ENCODE measurements around the gene TAS2R13.

The TAS2R13 gene, protein sequence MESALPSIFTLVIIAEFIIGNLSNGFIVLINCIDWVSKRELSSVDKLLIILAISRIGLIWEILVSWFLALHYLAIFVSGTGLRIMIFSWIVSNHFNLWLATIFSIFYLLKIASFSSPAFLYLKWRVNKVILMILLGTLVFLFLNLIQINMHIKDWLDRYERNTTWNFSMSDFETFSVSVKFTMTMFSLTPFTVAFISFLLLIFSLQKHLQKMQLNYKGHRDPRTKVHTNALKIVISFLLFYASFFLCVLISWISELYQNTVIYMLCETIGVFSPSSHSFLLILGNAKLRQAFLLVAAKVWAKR

DNA sequence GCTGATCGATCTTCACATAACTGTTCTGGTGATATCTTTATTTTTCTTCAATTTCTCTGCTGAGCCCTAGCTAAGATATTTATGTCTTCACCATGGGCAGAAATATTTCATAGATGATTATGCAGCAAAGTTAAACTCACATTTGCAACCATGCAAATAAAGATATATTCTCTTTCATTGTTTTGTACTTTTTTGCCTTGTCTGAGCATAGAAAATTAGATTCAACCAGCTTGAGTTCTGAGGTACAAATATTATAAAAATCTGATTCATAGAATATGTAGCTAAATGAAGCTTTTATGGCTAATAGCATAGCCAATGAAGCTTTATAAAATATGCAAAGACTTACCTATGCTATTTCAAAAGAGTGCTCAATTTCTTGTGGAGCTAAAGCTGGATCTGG lies at the start of gene TAS2R13:
TSS of gene TAS2R13 (minus strand) at position 101 of the 400 bp plus-strand sequence. CDS start 264 bp downstream, outside the sequence.
- Mint-ChIP-seq H3K27ac (no peak within 1 kb of the TSS), H3K4me3 (no peak within 1 kb of the TSS), H3K27me3 (no peaks in the 10 kb centered on the region), H3K36me3 (peaks cover 36% of the 10 kb centered on the region), H3K4me1 (ENCODE audit: low read depth) (no peaks in the 10 kb centered on the region), H3K9me3 (ENCODE audit: low read depth) (peaks cover 12% of the 10 kb centered on the region)

DNA sequence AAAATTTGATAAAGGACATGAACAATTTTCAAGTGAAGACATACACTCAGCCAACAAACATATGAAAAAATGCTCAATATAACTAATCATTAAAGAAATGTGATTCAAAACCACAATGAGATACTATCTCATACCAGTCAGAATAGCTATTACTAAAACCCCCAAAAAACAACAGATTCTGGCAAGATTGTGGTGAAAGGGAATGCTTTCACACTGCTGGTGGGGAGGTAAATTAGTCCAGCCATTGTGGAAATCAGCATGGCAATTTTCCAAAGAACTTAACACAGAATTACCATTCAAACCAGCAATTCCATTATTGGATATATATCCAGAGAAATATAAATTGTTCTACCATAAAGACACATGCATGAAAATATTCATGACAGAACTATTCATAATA lies 48.4 kb upstream of the TAS2R13 start:
- peaks cover 13% of the 10 kb centered on the region for H3K9me3 Mint-ChIP-seq (ENCODE audit: low read depth)
- H3K27me3 Mint-ChIP-seq = no peaks in the 10 kb centered on the region
- H3K4me3 Mint-ChIP-seq = no peak overlapping the region
- no peak overlapping the region for H3K27ac Mint-ChIP-seq
- H3K36me3 Mint-ChIP-seq = peaks cover 43% of the 10 kb centered on the region
- H3K4me1 Mint-ChIP-seq (ENCODE audit: low read depth) = peaks cover 53% of the 10 kb centered on the region

DNA sequence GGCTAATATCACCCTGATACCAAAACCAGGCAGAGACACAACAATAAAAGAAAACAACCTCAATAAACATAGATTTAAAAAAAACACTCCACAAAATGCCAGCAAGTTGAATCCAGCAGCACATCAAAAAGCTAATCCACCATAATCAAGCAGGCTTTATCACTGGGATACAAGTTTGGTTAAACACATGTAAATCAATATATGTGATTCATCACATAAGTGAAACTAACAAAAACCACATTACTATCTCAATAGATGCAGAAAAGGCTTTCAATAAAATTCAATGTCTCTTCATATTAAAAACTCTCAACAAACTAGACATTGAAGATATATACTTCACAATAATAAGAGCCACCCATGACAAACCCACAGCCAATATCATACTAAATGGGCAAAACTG lies 46.7 kb upstream of the TAS2R13 start:
- Mint-ChIP-seq H3K4me1 (ENCODE audit: low read depth) (peaks cover 42% of the 10 kb centered on the region), H3K27ac (no peak overlapping the region), H3K9me3 (ENCODE audit: low read depth) (peaks cover 13% of the 10 kb centered on the region), H3K4me3 (no peak overlapping the region), H3K27me3 (no peaks in the 10 kb centered on the region), H3K36me3 (peaks cover 44% of the 10 kb centered on the region)

DNA sequence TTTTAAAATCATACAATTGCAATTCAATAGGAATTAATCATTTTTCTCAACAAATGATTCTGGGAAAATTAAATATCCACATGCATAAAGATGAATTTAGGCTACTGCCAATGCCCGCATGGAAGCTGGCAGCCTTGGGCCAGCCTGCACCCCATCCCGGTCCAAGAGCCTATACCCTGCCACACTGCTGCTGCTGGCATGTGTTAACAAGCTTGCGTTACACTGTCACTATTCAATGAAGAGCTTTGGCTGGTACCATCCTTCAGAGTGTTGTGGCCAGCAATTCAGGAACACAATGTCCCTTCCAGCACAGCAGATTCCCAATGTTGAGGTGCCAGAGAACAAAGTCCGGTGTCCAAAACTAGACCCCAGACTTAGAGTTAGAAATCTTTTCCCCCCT lies 43.3 kb upstream of the TAS2R13 start:
- Mint-ChIP-seq H3K36me3 (peaks cover 52% of the 10 kb centered on the region), H3K27me3 (no peaks in the 10 kb centered on the region), H3K4me1 (ENCODE audit: low read depth) (peaks cover 24% of the 10 kb centered on the region), H3K4me3 (no peak overlapping the region), H3K27ac (no peak overlapping the region), H3K9me3 (ENCODE audit: low read depth) (peaks cover 18% of the 10 kb centered on the region)

DNA sequence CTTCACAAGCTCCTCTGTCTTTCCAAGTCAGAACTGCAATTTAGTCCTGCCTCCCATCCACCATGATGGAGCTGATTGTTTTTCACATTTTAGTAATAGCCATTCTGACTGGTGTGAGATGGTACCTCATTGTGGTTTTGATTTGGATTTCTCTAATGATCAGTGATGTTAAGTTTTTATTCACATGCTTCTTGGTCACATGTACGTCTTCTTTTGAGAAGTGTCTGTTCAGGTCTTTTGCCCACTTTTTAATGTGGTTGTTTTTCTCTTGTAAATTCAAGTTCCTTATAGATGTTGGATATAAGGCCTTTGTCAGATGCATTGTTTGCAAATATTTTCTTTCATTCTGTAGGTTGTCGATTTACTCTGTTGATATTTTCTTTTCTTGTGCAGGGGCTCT lies 33.8 kb upstream of the TAS2R13 start:
- Mint-ChIP-seq H3K4me1 (ENCODE audit: low read depth) (peaks cover 3% of the 10 kb centered on the region), H3K36me3 (peaks cover 21% of the 10 kb centered on the region), H3K27ac (no peak overlapping the region), H3K9me3 (ENCODE audit: low read depth) (peaks cover 3% of the 10 kb centered on the region), H3K27me3 (no peaks in the 10 kb centered on the region), H3K4me3 (no peak overlapping the region)

DNA sequence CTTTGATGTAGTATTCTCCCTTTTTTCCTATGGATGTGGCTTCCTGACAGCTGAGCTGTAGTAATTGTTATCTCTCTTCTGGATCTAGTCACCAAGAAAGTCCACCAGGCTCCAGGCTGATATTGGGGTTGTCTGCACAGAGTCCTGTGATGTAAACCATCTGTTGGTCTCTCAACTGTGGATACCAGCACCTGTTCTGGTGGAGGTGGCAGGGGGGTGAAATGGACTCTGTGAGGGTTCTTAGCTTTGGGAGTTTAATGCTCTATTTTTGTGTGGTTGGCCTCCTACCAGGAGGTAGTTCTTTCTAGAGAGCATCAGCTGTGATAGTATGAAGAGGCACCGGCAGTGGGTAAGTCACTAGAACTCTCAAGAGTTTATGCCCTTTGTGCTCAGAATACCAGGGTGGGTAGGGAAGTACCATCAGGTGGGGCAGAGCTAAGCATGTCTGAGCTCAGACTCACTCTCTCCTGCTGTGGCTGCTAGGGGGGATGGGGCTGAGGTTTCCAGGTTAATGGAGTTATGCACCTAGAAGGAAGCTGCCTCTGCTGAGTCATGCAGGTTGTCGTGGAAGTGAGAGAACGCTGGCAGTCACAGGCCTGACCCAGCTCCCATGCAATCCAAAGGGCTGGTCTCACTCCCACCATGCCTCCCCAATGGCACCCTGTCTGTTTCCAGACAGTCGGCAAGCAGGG lies 32.7 kb upstream of the TAS2R13 start:
- no peaks in the 10 kb centered on the region for H3K27me3 Mint-ChIP-seq
- peaks cover 3% of the 10 kb centered on the region for H3K4me1 Mint-ChIP-seq (ENCODE audit: low read depth)
- peaks cover 15% of the 10 kb centered on the region for H3K36me3 Mint-ChIP-seq
- H3K9me3 Mint-ChIP-seq (ENCODE audit: low read depth) = peaks cover 3% of the 10 kb centered on the region
- no peak overlapping the region for H3K4me3 Mint-ChIP-seq
- no peak overlapping the region for H3K27ac Mint-ChIP-seq

DNA sequence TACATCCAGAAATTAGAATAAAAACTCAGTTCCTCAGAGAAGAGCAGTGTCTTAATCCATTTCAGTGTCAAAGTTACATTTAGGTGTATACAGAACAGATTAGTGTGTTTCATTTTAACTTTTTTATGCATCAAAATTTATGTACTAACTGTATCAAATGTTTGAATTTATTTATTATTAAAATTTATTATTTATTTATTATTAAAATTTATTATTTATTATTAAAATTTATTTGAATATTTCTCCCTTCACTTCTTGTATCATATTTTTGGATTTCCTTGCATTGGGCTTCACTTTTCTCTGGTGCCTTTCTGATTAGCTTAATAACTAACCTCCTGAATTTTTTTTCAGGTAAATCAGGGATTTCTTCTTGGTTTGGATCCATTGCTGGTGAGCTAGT lies 32.0 kb upstream of the TAS2R13 start:
- H3K9me3 Mint-ChIP-seq (ENCODE audit: low read depth) = no peaks in the 10 kb centered on the region
- H3K27me3 Mint-ChIP-seq = no peaks in the 10 kb centered on the region
- H3K4me1 Mint-ChIP-seq (ENCODE audit: low read depth) = peaks cover 3% of the 10 kb centered on the region
- H3K27ac Mint-ChIP-seq = no peak overlapping the region
- peaks cover 15% of the 10 kb centered on the region for H3K36me3 Mint-ChIP-seq
- H3K4me3 Mint-ChIP-seq = no peak overlapping the region

DNA sequence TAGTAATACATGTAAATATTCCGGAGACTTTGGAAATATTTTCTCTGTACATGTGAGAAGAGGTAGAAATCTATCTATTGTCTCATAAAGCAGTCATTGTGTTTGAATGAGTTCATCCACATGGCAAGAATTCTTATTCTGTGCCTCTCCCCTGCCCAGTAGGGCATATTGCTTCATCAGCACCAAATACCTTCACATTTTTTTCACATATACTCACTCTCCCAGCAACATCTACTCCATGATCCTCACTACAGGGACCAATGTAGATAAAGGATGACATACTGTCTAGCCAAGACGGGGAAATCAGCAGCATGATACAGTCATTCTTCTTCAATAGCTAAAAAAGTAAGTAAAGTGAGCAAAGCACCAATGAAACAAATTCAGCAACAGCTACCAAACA lies 31.0 kb upstream of the TAS2R13 start:
- H3K9me3 Mint-ChIP-seq (ENCODE audit: low read depth) = no peaks in the 10 kb centered on the region
- H3K27ac Mint-ChIP-seq = no peak overlapping the region
- H3K36me3 Mint-ChIP-seq = peaks cover 15% of the 10 kb centered on the region
- H3K27me3 Mint-ChIP-seq = no peaks in the 10 kb centered on the region
- H3K4me1 Mint-ChIP-seq (ENCODE audit: low read depth) = peaks cover 3% of the 10 kb centered on the region
- H3K4me3 Mint-ChIP-seq = no peak overlapping the region

DNA sequence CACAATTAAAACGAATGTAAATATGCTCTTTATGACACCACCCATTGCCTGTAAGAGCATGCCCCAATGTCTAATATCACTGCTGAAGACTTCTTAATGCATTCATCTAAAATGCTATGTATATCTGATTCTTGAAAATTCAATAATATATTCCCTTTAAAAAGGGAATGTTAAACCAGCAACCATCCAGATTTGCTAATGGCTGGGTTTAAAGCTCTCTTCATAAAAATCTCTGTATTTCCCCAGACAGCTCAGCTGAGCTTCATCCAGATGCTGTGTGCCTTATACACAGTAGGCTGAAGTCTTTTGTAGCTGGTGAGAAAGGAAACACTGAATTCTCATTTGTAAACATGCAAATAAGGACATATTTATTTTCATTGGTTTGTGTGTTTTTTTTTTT lies 29.8 kb upstream of the TAS2R13 start, which contains the start of gene TAS2R14:
TSS of gene TAS2R14 (minus strand) at position 101 of the 400 bp plus-strand sequence. CDS start at position 45, 56 bp downstream.
- H3K9me3 Mint-ChIP-seq (ENCODE audit: low read depth) = no peaks in the 10 kb centered on the region
- H3K36me3 Mint-ChIP-seq = peaks cover 11% of the 10 kb centered on the region
- H3K27me3 Mint-ChIP-seq = no peaks in the 10 kb centered on the region
- peaks cover 3% of the 10 kb centered on the region for H3K4me1 Mint-ChIP-seq (ENCODE audit: low read depth)
- no peak within 1 kb of the TSS for H3K27ac Mint-ChIP-seq
- H3K4me3 Mint-ChIP-seq = no peak within 1 kb of the TSS

DNA sequence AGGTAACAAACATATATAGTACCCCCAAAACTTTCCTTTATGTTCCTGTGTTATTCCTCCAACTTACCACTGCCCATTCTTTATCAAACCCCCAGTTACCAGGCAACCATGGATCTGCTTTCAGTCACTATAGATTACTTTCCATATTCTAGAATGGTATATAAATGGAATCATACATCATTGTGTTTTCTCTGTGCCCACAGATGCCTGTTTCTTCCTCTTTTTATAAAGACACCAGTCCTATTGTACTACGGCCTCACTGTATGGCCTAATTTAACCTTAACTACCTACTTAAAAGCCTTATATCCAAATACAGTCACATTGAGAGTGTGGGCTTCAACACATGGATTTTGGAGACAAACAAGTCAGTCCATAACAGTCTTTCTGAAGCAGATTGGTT lies 27.1 kb upstream of the TAS2R13 start:
- no peak overlapping the region for H3K4me3 Mint-ChIP-seq

DNA sequence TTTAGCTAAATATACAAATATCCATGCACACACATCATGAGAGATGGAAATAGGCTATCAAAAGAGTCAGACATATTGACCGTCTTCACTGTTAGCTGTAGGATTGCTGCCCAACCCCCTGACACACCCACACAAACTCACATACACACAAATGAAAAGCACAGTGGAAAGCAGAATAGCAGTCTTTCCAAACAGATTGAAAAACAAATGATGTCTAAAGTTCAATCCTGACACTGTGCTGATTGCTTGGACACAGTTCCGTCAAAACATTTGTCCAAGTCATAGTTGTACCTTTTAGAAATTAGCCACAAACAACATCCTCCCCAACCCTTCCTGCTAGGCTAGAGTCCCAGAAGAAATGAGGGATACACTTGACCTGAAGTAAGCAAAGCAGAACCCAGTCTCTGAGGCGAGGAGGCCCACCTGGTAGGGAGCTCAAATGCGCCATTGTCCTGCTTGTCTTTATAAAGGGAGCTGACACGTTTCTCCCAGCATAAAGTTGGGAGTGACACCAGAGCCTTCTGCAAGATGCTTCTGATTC lies 19.5 kb upstream of the TAS2R13 start, which contains the start of gene PRH2:
TSS of gene PRH2 (plus strand) at position 491 of the 541 bp plus-strand sequence. CDS start at position 529, 38 bp downstream.
- Mint-ChIP-seq H3K27ac (no peak within 1 kb of the TSS), H3K9me3 (ENCODE audit: low read depth) (no peaks in the 10 kb centered on the region), H3K4me3 (no peak within 1 kb of the TSS), H3K4me1 (ENCODE audit: low read depth) (no peaks in the 10 kb centered on the region), H3K36me3 (peaks cover 16% of the 10 kb centered on the region), H3K27me3 (no peaks in the 10 kb centered on the region)

More for the DNA sequence above, 27.1 kb upstream of the TAS2R13 start:
- Mint-ChIP-seq H3K27me3 (no peaks in the 10 kb centered on the region), H3K36me3 (peaks cover 11% of the 10 kb centered on the region), H3K27ac (no peak overlapping the region), H3K4me1 (ENCODE audit: low read depth) (no peaks in the 10 kb centered on the region), H3K9me3 (ENCODE audit: low read depth) (no peaks in the 10 kb centered on the region)

DNA sequence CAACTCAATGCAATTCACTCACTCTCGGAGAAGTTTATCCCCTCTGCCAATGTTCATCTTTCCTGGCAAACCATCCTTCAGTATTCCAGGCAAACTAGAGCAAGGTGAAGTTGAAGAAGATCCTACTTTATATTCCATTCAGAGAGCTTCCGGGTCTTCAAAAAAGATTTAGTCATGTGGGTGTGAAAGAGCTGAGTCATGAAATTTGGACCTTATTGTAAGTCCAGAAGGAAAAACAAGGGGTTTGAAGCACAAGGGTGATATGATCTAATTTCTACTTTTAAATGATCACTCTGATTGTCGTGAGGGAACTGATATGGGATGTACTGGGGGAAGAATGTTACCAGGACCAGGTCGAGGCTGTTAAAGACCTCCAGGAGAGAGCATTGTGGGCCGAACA lies 16.9 kb upstream of the TAS2R13 start:
- Mint-ChIP-seq H3K4me3 (no peak overlapping the region), H3K36me3 (peaks cover 14% of the 10 kb centered on the region), H3K27ac (no peak overlapping the region), H3K4me1 (ENCODE audit: low read depth) (no peaks in the 10 kb centered on the region), H3K9me3 (ENCODE audit: low read depth) (no peaks in the 10 kb centered on the region), H3K27me3 (no peaks in the 10 kb centered on the region)

DNA sequence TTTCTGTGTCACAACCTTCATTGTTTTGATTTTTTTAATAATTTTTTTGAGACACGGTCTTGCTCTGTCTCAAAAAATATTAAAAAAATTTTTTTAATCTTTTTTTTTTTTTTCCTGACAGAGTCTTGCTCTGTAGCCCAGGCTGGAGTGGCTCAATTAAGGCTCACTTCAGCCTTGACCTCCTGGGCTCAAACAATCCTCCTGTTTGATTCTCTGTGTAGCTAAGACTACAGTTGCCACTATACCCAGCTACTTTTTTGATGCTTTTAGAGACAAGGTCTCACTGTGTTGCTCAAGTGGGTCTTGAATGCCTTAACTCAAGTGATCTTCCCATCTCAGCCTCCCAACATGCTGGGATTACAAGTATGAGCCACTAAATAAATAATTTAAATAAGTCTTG lies 10.4 kb upstream of the TAS2R13 start:
- H3K36me3 Mint-ChIP-seq = peaks cover 11% of the 10 kb centered on the region
- H3K27me3 Mint-ChIP-seq = no peaks in the 10 kb centered on the region
- H3K4me1 Mint-ChIP-seq (ENCODE audit: low read depth) = no peaks in the 10 kb centered on the region
- no peak overlapping the region for H3K4me3 Mint-ChIP-seq
- H3K9me3 Mint-ChIP-seq (ENCODE audit: low read depth) = no peaks in the 10 kb centered on the region
- H3K27ac Mint-ChIP-seq = no peak overlapping the region

DNA sequence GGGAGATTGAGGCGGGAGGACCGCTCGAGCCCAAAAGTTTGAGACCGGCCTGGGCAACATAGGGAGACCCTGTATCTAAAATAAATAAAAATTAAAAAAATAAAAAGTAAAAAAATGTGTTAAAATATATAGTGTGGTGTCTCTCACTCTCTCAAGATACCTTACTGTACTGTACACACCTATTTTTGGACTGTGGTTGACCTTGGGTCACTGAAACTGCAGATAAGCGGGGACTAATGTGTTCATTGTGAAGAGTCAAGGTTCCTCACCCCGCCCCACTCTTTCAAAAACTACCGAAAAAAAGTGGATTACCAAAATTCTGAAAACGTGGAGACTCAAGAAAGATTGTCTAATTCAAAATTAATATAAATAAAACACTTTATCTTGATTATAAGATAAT lies 1.0 kb upstream of the TAS2R13 start:
- Mint-ChIP-seq H3K4me3 (no peak overlapping the region), H3K9me3 (ENCODE audit: low read depth) (peaks cover 4% of the 10 kb centered on the region), H3K27me3 (no peaks in the 10 kb centered on the region), H3K4me1 (ENCODE audit: low read depth) (no peaks in the 10 kb centered on the region), H3K27ac (no peak overlapping the region), H3K36me3 (peaks cover 31% of the 10 kb centered on the region)

DNA sequence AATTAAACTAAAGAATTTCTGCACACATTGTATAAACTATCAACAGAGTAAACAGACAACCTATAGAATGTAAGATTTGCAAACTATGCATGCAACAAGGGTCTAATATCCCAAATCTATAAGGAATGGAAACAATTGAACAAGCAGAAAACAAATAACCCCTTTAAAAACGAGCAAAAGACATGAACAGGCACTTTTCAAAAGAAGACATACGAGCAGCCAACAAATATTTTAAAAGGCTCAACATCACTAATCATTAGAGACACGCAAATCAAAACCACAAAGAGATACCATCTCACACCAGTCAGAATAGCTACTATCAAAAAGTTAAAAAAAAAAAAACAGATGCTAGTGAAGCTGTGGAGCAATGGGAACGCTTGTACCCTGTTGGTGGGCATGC lies 4.7 kb downstream of the TAS2R13 start:
- Mint-ChIP-seq H3K27ac (no peak overlapping the region), H3K4me1 (ENCODE audit: low read depth) (peaks cover 3% of the 10 kb centered on the region), H3K9me3 (ENCODE audit: low read depth) (peaks cover 29% of the 10 kb centered on the region), H3K4me3 (no peak overlapping the region), H3K27me3 (no peaks in the 10 kb centered on the region), H3K36me3 (peaks cover 45% of the 10 kb centered on the region)

Data from activated naive CD8-positive, alpha-beta T cell (primary cell).